ENCODE measurements around the gene SYT15.
"Not testable (repeated sequence)": the region's sequence is repeated elsewhere in the genome, so short reads cannot be mapped to it uniquely, and the experiment has no call there.

DNA sequence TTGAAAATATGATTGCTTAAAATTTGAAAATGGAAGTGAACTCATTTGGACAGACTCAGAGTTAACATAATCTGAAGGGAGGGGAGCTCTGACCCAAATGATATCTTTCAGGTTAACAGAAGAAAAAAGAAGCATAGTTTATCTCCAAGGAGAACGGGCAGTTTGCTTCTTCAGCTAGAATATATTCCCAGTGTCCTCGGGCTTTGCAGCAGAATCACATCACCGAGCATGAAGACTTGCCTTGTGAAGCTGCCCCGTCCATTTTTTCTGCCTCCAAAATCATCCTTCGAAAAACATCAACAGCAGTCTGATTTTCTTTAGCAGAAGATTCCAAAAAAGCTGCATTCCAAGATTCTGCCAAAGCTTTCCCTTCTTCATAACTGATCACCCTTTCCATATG, 55.8 kb downstream of the SYT15 start:
- not testable (repeated sequence) for TF ChIP-seq CEBPB (IDR thresholded peaks at IDR 0.05; ENCODE audit: low read depth, low read length); RFX5 (IDR thresholded peaks at IDR 0.05; ENCODE audit: low read depth, low read length); SMC3 (IDR thresholded peaks at IDR 0.05; ENCODE audit: low read depth, low read length); MAZ (IDR thresholded peaks at IDR 0.05; ENCODE audit: borderline replicate concordance, low read depth, low read length); POLR2A (IDR thresholded peaks at IDR 0.05; ENCODE audit: low read depth, low read length); FOS (IDR thresholded peaks at IDR 0.05; ENCODE audit: low read depth, low read length); RAD21 (IDR thresholded peaks at IDR 0.05; ENCODE audit: low read length)
- TF ChIP-seq, protein P1, sequence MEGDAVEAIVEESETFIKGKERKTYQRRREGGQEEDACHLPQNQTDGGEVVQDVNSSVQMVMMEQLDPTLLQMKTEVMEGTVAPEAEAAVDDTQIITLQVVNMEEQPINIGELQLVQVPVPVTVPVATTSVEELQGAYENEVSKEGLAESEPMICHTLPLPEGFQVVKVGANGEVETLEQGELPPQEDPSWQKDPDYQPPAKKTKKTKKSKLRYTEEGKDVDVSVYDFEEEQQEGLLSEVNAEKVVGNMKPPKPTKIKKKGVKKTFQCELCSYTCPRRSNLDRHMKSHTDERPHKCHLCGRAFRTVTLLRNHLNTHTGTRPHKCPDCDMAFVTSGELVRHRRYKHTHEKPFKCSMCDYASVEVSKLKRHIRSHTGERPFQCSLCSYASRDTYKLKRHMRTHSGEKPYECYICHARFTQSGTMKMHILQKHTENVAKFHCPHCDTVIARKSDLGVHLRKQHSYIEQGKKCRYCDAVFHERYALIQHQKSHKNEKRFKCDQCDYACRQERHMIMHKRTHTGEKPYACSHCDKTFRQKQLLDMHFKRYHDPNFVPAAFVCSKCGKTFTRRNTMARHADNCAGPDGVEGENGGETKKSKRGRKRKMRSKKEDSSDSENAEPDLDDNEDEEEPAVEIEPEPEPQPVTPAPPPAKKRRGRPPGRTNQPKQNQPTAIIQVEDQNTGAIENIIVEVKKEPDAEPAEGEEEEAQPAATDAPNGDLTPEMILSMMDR (conservative IDR thresholded peaks at IDR 0.05; ENCODE audit: low read depth, low read length): not testable (repeated sequence)
- TF ChIP-seq, protein P2, sequence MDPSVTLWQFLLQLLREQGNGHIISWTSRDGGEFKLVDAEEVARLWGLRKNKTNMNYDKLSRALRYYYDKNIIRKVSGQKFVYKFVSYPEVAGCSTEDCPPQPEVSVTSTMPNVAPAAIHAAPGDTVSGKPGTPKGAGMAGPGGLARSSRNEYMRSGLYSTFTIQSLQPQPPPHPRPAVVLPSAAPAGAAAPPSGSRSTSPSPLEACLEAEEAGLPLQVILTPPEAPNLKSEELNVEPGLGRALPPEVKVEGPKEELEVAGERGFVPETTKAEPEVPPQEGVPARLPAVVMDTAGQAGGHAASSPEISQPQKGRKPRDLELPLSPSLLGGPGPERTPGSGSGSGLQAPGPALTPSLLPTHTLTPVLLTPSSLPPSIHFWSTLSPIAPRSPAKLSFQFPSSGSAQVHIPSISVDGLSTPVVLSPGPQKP (IDR thresholded peaks at IDR 0.05; ENCODE audit: borderline replicate concordance, low read depth, low read length): not testable (repeated sequence)

Data from IMR-90 (cell line).